GM12878 (cell line): ENCODE data around the gene DLG2. TPM values are rescaled to one million over a fixed set of nuclear protein-coding genes. Genes with fewer than 3 reads are reported as not detected.

Experiments used
- ATAC-seq: fragments of 200-7000 bp; cut with Tn5 transposase; 3 replicates; pipeline ENCODE4 v1.9.1; 2020; ENCODE audit warnings: mild to moderate bottlenecking, moderate library complexity
- BruUV-seq: library from RNA; stranded (reverse); fragments of 400-500 nt; replicated peaks from 2 replicates; lab custom pipeline; 2021; lab: Mats Ljungman, UMichigan
- CTCF ChIA-PET: fragments of 300-600 bp; sonication (Branson Sonifier 250); formaldehyde crosslinking; extraction: SDS; loops from one replicate; lab custom pipeline; 2021; ENCODE audit warnings: inconsistent platforms; lab: Yijun Ruan, JAX
- POLR2A ChIA-PET: fragments of 350-600 bp; formaldehyde crosslinking; extraction: SDS; loops from one replicate; lab custom pipeline; 2021; ENCODE audit warnings: inconsistent platforms; lab: Charles Lee
- RAD21 ChIA-PET: fragments of 300-600 bp; sonication (Branson Sonifier 250); formaldehyde crosslinking; loops from one replicate; lab custom pipeline; 2023; ENCODE audit warnings: antibody characterized with exemption; ENCODE audit not compliant: unreplicated experiment; lab: Charles Lee
- SMC1A ChIA-PET: fragments of 300-600 bp; sonication (Branson Sonifier 250); formaldehyde crosslinking; loops from one replicate; lab custom pipeline; 2023; ENCODE audit not compliant: unreplicated experiment, uncharacterized antibody; lab: Charles Lee
- DNase-seq: peaks from one replicate; pipeline ENCODE4 v3.0.0-alpha.2; 2011; ENCODE audit warnings: low read depth, low spot score
- FAIRE-seq: peaks from 3 replicates; lab custom pipeline; 2011; peaks lifted over from hg19 to GRCh38; lab: Jason Lieb, UNC
- H2AFZ ChIP-seq: 2 replicates; pipeline ENCODE4 v1.6.0; 2011; ENCODE audit warnings: low read depth, low read length, control low read depth; ENCODE audit not compliant: control insufficient read depth
- H3K27ac ChIP-seq: 2 replicates; pipeline ENCODE4 v1.5.1; 2011; ENCODE audit warnings: control low read depth; ENCODE audit not compliant: control insufficient read depth, insufficient read depth
- H3K27me3 ChIP-seq, 2 experiments: replicated peaks in 1 of 2; 2 replicates each; pipeline versions ENCODE4 v1.6.0 to v1.6.1; 2011; ENCODE audit warnings: low read length in 1 of 2; ENCODE audit not compliant: control insufficient read depth in 2 of 2, insufficient read depth in 2 of 2
- H3K36me3 ChIP-seq, 2 experiments: 2 replicates each; pipeline ENCODE4 v1.5.1; 2011; ENCODE audit warnings: low read length in 1 of 2; ENCODE audit not compliant: control insufficient read depth in 2 of 2, insufficient read depth in 2 of 2
- H3K4me1 ChIP-seq: 2 replicates; pipeline ENCODE4 v1.6.1; 2011; ENCODE audit warnings: mild to moderate bottlenecking, low read length, moderate library complexity, mixed read lengths; ENCODE audit not compliant: control insufficient read depth, insufficient read depth
- H3K4me2 ChIP-seq: 2 replicates; pipeline ENCODE4 v1.6.0; 2011; ENCODE audit warnings: control low read depth; ENCODE audit not compliant: control insufficient read depth, insufficient read depth
- H3K4me3 ChIP-seq: fragments of 200-600 bp; sonication (generic); 2 replicates; pipeline ENCODE4 v1.5.1; 2016
- H3K79me2 ChIP-seq: 2 replicates; pipeline ENCODE4 v1.6.0; 2011; ENCODE audit warnings: low read length; ENCODE audit not compliant: control insufficient read depth, insufficient read depth
- H3K9ac ChIP-seq: 2 replicates; pipeline ENCODE4 v1.8.0; 2011; ENCODE audit warnings: low read length, control low read depth, mixed read lengths; ENCODE audit not compliant: control insufficient read depth, insufficient read depth
- H3K9me3 ChIP-seq: replicated peaks from 3 replicates; pipeline ENCODE4 v1.5.1; 2011; ENCODE audit warnings: mild to moderate bottlenecking, low read length; ENCODE audit not compliant: control insufficient read depth, insufficient read depth
- H4K20me1 ChIP-seq: 2 replicates; pipeline ENCODE4 v1.6.0; 2011; ENCODE audit not compliant: control insufficient read depth, insufficient read depth
- BMI1 ChIP-seq: fragments of 450-650 bp; IDR thresholded peaks from 2 replicates; pipeline ENCODE4 v1.6.1; 2016; ENCODE audit warnings: mild to moderate bottlenecking, moderate library complexity, borderline replicate concordance
- ELK1 ChIP-seq: IDR thresholded peaks from 2 replicates; pipeline ENCODE4 v1.6.1; 2012; ENCODE audit warnings: low read depth, low read length, improper control_type of control experiment
- ESRRA ChIP-seq: IDR thresholded peaks from 2 replicates; pipeline ENCODE4 v1.6.1; 2012; ENCODE audit warnings: mild to moderate bottlenecking, low read length, improper control_type of control experiment
- HDAC6 ChIP-seq: fragments of 200-600 bp; sonication (generic); IDR thresholded peaks from one replicate; pipeline ENCODE4 v1.8.0; 2017; ENCODE audit warnings: antibody characterized with exemption; ENCODE audit not compliant: unreplicated experiment
- WGBS: methylation state at CpG from one replicate; pipeline ENCODE4 v1.1.6; 2016; ENCODE audit warnings: low lambda C conversion rate; ENCODE audit not compliant: insufficient replicate concordance, insufficient coverage; ENCODE audit errors: missing lambda C conversion rate; 5-methylcytosine and 5-hydroxymethylcytosine counted together
- in situ Hi-C: fragments of 300-500 bp; cut with MboI; formaldehyde crosslinking; loops from 9 replicates; pipeline ENCODE4 v1.14.3; 2018; ENCODE audit warnings: mixed read lengths
- intact Hi-C: fragments of 100-400 bp; cut with micrococcal nuclease; formaldehyde crosslinking; loops from one replicate; pipeline ENCODE4 v1.14.2; 2022; ENCODE audit not compliant: unreplicated experiment
- polyA plus RNA-seq, 11 experiments: library from polyadenylated mRNA; depleted of rRNA in 4 of 11; unstranded in 6 of 11; stranded (reverse) in 5 of 11; fragments of >200 nt; fragmentation: Nextera tagmentation in 4 of 11; fragmentation: Illumina TruSeq in 1 of 11; extraction: Ambion mirVana in 4 of 11; extraction: Trizol in 1 of 11; gene quantifications; 1 replicate in 1 of 11; 2 replicates in 10 of 11; pipeline versions ENCODE4 v1.2.1 to v1.2.3, GENCODE V29; 2011 to 2016; ENCODE audit warnings: inconsistent platforms in 2 of 11, missing spikeins in 2 of 11, low read depth in 1 of 11
- total RNA-seq, 4 experiments: library from RNA; depleted of rRNA in 3 of 4; stranded (reverse); fragments of >200 nt in 3 of 4; fragmentation: Illumina TruSeq in 1 of 4; extraction: Trizol in 1 of 4; gene quantifications; 2 replicates each; pipeline versions ENCODE4 v1.2.1 to v1.2.3, GENCODE V29; 2013 to 2021
- TF ChIP-seq, protein P1 (sequence below): IDR thresholded peaks from 2 replicates; pipeline ENCODE4 v1.6.1; 2012; ENCODE audit warnings: mild to moderate bottlenecking, low read depth, low read length
- TF ChIP-seq, protein P2 (sequence below): fragments of 450-650 bp; formaldehyde crosslinking; IDR thresholded peaks from 2 replicates; pipeline ENCODE4 v1.4.0; 2022; ENCODE audit warnings: mild to moderate bottlenecking, moderate library complexity

Gene DLG2
- total and polyA plus RNA-seq, 10 of the 15 experiments (the other 5 are each of a cell fraction or from before 2014, with no cell fraction given): 0.09 to 0.98 (median 0.35) TPM

- Histone ChIP-seq H3K9me3 (no peaks in the 10 kb centered on the region), H3K4me3 (no peak overlapping the region), H3K4me1 (no peaks in the 10 kb centered on the region), H2AFZ (no peak overlapping the region), H3K36me3 (no peaks in the 10 kb centered on the region)
- BruUV-seq: no TSS peak
- in situ Hi-C loops: no loop called here
- SMC1A ChIA-PET: no interaction called here
- POLR2A ChIA-PET: no interaction called here
- no peak for TF ChIP-seq HDAC6
- TF ChIP-seq ESRRA: no peak
- TF ChIP-seq, all 136 proteins: peak for 0
- H3K4me2 ChIP-seq: no peak overlapping the region
- no peak overlapping the region for H3K9ac ChIP-seq
- RAD21 ChIA-PET: no interaction called here
- H3K79me2 ChIP-seq: no peaks in the 10 kb centered on the region
- FAIRE-seq (no peak), DNase-seq (no peak), ATAC-seq (no peak)
- 21% methylated on average over 3 of the region's 3 CpGs for WGBS
- intact Hi-C loops: no loop called here
- H3K27me3 ChIP-seq: no peaks in the 10 kb centered on the region
- no peak overlapping the region for H3K27ac ChIP-seq
- CTCF ChIA-PET: no interaction called here
- H4K20me1 ChIP-seq: no peaks in the 10 kb centered on the region
These were observed 363.8 kb downstream of the DLG2 start for GRCh38 chr11:85263328-85263727.

GRCh38 chr11:85257837-85258236 lies 369.3 kb downstream of the DLG2 start:
- H3K9ac ChIP-seq: no peak overlapping the region
- no peak overlapping the region for H3K4me3 ChIP-seq
- H3K4me2 ChIP-seq: no peak overlapping the region
- no peak overlapping the region for H2AFZ ChIP-seq
- TF ChIP-seq, protein P1, sequence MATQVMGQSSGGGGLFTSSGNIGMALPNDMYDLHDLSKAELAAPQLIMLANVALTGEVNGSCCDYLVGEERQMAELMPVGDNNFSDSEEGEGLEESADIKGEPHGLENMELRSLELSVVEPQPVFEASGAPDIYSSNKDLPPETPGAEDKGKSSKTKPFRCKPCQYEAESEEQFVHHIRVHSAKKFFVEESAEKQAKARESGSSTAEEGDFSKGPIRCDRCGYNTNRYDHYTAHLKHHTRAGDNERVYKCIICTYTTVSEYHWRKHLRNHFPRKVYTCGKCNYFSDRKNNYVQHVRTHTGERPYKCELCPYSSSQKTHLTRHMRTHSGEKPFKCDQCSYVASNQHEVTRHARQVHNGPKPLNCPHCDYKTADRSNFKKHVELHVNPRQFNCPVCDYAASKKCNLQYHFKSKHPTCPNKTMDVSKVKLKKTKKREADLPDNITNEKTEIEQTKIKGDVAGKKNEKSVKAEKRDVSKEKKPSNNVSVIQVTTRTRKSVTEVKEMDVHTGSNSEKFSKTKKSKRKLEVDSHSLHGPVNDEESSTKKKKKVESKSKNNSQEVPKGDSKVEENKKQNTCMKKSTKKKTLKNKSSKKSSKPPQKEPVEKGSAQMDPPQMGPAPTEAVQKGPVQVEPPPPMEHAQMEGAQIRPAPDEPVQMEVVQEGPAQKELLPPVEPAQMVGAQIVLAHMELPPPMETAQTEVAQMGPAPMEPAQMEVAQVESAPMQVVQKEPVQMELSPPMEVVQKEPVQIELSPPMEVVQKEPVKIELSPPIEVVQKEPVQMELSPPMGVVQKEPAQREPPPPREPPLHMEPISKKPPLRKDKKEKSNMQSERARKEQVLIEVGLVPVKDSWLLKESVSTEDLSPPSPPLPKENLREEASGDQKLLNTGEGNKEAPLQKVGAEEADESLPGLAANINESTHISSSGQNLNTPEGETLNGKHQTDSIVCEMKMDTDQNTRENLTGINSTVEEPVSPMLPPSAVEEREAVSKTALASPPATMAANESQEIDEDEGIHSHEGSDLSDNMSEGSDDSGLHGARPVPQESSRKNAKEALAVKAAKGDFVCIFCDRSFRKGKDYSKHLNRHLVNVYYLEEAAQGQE: no peak
- TF ChIP-seq, protein P2, sequence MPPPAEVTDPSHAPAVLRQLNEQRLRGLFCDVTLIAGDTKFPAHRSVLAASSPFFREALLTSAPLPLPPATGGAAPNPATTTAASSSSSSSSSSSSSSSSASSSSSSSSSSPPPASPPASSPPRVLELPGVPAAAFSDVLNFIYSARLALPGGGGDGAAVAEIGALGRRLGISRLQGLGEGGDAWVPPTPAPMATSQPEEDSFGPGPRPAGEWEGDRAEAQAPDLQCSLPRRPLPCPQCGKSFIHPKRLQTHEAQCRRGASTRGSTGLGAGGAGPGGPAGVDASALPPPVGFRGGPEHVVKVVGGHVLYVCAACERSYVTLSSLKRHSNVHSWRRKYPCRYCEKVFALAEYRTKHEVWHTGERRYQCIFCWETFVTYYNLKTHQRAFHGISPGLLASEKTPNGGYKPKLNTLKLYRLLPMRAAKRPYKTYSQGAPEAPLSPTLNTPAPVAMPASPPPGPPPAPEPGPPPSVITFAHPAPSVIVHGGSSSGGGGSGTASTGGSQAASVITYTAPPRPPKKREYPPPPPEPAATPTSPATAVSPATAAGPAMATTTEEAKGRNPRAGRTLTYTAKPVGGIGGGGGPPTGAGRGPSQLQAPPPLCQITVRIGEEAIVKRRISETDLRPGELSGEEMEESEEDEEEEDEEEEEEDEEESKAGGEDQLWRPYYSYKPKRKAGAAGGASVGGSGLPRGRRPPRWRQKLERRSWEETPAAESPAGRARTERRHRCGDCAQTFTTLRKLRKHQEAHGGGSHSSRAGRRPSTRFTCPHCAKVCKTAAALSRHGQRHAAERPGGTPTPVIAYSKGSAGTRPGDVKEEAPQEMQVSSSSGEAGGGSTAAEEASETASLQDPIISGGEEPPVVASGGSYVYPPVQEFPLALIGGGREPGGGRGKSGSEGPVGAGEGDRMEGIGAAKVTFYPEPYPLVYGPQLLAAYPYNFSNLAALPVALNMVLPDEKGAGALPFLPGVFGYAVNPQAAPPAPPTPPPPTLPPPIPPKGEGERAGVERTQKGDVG (CRISPR knock-in tag): no peak
- TF ChIP-seq ELK1 (no peak), BMI1 (no peak)
- ChIA-PET POLR2A (no interaction called here), SMC1A (no interaction called here), RAD21 (no interaction called here), CTCF (interaction anchor here (0.7 kb wide), 1 partner anchor 60 kb away, joined by 3 read pairs; no protein-coding TSS in a partner anchor)
- no peaks in the 10 kb centered on the region for H3K79me2 ChIP-seq
- no TSS peak for BruUV-seq
- intact Hi-C loops: no loop called here
- H3K36me3 ChIP-seq: no peaks in the 10 kb centered on the region
- no peaks in the 10 kb centered on the region for H3K4me1 ChIP-seq
- no peak overlapping the region for H3K27ac ChIP-seq
- peak; percentile 44 for FAIRE-seq
- no peaks in the 10 kb centered on the region; the same call in 2 of the 3 replicates for H3K9me3 ChIP-seq
- ATAC-seq: no peak
- DNase-seq: no peak
- no peaks in the 10 kb centered on the region for H3K27me3 ChIP-seq
- no peaks in the 10 kb centered on the region for H4K20me1 ChIP-seq
- in situ Hi-C loops: no loop called here
